ENCODE measurements around the gene LIFR. TPM values are rescaled to one million over a fixed set of nuclear protein-coding genes. Genes with fewer than 3 reads are reported as not detected.

Gene LIFR
- polyA plus RNA-seq, 1 donor (not counting 4 experiments of a cell fraction or from before 2014, with no cell fraction given), result 1.1 TPM

DNA sequence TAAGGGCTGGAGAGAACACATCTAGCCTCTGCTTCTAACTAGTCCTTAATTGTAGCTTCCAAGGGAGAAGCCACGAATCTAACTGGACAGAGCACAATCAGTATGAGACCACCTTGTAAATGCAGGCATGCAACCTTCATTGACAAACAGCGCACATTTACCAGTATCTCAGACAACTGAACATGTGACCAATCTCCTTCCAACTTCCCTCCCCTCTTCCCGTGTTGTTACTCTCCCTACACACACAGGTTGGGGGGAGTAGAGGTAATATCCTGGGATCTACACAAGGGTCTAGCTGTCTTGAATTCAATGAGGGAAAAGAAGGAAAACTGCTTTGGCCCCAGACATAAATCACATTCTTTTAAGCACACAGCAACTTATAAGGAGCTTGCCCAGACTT is 77.6 kb downstream of the LIFR start:
- no peak overlapping the region for H3K4me2 ChIP-seq (ENCODE audit: control insufficient read depth, extremely low read depth, insufficient read depth, low read depth, low read length)
- no peak overlapping the region for H3K9ac ChIP-seq (ENCODE audit: control insufficient read depth, extremely low read depth, insufficient read depth, low read length)
- no peaks in the 10 kb centered on the region for H3K79me2 ChIP-seq (ENCODE audit: control insufficient read depth, insufficient read depth, low read length)
- TF ChIP-seq EZH2 (IDR thresholded peaks at IDR 0.05; ENCODE audit: low read length), result no peak
- TF ChIP-seq, protein P1, sequence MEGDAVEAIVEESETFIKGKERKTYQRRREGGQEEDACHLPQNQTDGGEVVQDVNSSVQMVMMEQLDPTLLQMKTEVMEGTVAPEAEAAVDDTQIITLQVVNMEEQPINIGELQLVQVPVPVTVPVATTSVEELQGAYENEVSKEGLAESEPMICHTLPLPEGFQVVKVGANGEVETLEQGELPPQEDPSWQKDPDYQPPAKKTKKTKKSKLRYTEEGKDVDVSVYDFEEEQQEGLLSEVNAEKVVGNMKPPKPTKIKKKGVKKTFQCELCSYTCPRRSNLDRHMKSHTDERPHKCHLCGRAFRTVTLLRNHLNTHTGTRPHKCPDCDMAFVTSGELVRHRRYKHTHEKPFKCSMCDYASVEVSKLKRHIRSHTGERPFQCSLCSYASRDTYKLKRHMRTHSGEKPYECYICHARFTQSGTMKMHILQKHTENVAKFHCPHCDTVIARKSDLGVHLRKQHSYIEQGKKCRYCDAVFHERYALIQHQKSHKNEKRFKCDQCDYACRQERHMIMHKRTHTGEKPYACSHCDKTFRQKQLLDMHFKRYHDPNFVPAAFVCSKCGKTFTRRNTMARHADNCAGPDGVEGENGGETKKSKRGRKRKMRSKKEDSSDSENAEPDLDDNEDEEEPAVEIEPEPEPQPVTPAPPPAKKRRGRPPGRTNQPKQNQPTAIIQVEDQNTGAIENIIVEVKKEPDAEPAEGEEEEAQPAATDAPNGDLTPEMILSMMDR (optimal IDR thresholded peaks at IDR 0.05 in 1 of 3, IDR thresholded peaks at IDR 0.05 in 1 of 3, conservative IDR thresholded peaks at IDR 0.05 in 1 of 3; ENCODE audit: extremely low read depth in 1 of 3, insufficient read depth in 2 of 3, low read length in 3 of 3), result no peak
- H3K27ac ChIP-seq (ENCODE audit: control insufficient read depth, insufficient read depth, low read length), result no peak overlapping the region
- H3K9me1 ChIP-seq (ENCODE audit: control insufficient read depth, extremely low read depth, insufficient read depth, low read length), result no peaks in the 10 kb centered on the region
- FAIRE-seq, result peak; percentile 5
- dilution Hi-C loops (cut with MboI; ENCODE audit: extremely low pct_ligation_motif_present, low sequenced_read_pairs), result no loop called here
- H3K9me3 ChIP-seq (ENCODE audit: control insufficient read depth, low read depth, low read length), result no peaks in the 10 kb centered on the region
- no peaks in the 10 kb centered on the region for H3K4me1 ChIP-seq (ENCODE audit: control insufficient read depth, extremely low read depth, insufficient read depth, low read length)
- H2AFZ ChIP-seq (ENCODE audit: control insufficient read depth, low read length), result no peak overlapping the region
- no peaks in the 10 kb centered on the region for H4K20me1 ChIP-seq (ENCODE audit: control insufficient read depth, extremely low read depth, insufficient read depth, low read length)
- DNase-seq (ENCODE audit: low read depth, low spot score), result no peak
- no peaks in the 10 kb centered on the region for H3K36me3 ChIP-seq (ENCODE audit: control insufficient read depth in 2 of 2, extremely low read depth in 1 of 2, insufficient read depth in 2 of 2, low read length in 2 of 2)
- no peak overlapping the region for H3K4me3 ChIP-seq (ENCODE audit: control insufficient read depth in 2 of 3, extremely low read depth in 1 of 3, insufficient read depth in 2 of 3, low read depth in 1 of 3, low read length in 3 of 3)
- no peaks in the 10 kb centered on the region for H3K27me3 ChIP-seq (ENCODE audit: control insufficient read depth, extremely low read depth, insufficient read depth, low read length)

DNA sequence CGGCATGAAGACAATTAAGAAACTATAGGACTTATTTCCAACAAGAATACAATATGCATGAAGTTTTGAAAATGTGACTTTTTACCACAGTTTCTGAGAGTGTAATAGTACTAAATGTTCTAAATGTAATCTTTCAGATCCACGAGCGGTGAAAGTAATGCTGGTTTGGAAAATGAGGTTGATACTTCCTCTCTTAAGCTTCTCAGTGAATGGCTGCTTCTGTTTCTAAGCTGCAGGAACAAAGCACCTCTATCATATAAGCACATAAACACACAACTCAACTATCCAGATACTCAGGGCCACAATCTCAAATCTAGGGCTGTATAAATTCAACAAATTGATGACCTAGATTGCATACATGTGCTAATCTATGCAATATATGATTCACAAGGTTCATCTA is 78.3 kb downstream of the LIFR start:
- DNase-seq (ENCODE audit: low read depth, low spot score) (no peak), FAIRE-seq (peak; percentile 44)
- TF ChIP-seq, protein P1 (optimal IDR thresholded peaks at IDR 0.05 in 1 of 3, IDR thresholded peaks at IDR 0.05 in 1 of 3, conservative IDR thresholded peaks at IDR 0.05 in 1 of 3; ENCODE audit: extremely low read depth in 1 of 3, insufficient read depth in 2 of 3, low read length in 3 of 3), result no peak
- TF ChIP-seq EZH2 (IDR thresholded peaks at IDR 0.05; ENCODE audit: low read length), result no peak
- H3K27ac ChIP-seq (ENCODE audit: control insufficient read depth, insufficient read depth, low read length), result no peak overlapping the region
- H3K9ac ChIP-seq (ENCODE audit: control insufficient read depth, extremely low read depth, insufficient read depth, low read length), result no peak overlapping the region
- no peaks in the 10 kb centered on the region for H3K9me1 ChIP-seq (ENCODE audit: control insufficient read depth, extremely low read depth, insufficient read depth, low read length)
- no peaks in the 10 kb centered on the region for H4K20me1 ChIP-seq (ENCODE audit: control insufficient read depth, extremely low read depth, insufficient read depth, low read length)
- H3K4me1 ChIP-seq (ENCODE audit: control insufficient read depth, extremely low read depth, insufficient read depth, low read length), result no peaks in the 10 kb centered on the region
- H3K4me2 ChIP-seq (ENCODE audit: control insufficient read depth, extremely low read depth, insufficient read depth, low read depth, low read length), result no peak overlapping the region
- no peaks in the 10 kb centered on the region for H3K9me3 ChIP-seq (ENCODE audit: control insufficient read depth, low read depth, low read length)
- no peak overlapping the region for H3K4me3 ChIP-seq (ENCODE audit: control insufficient read depth in 2 of 3, extremely low read depth in 1 of 3, insufficient read depth in 2 of 3, low read depth in 1 of 3, low read length in 3 of 3)
- H3K79me2 ChIP-seq (ENCODE audit: control insufficient read depth, insufficient read depth, low read length), result no peaks in the 10 kb centered on the region
- no peak overlapping the region for H2AFZ ChIP-seq (ENCODE audit: control insufficient read depth, low read length)
- H3K36me3 ChIP-seq (ENCODE audit: control insufficient read depth in 2 of 2, extremely low read depth in 1 of 2, insufficient read depth in 2 of 2, low read length in 2 of 2), result no peaks in the 10 kb centered on the region
- dilution Hi-C loops (cut with MboI; ENCODE audit: extremely low pct_ligation_motif_present, low sequenced_read_pairs), result no loop called here
- no peaks in the 10 kb centered on the region for H3K27me3 ChIP-seq (ENCODE audit: control insufficient read depth, extremely low read depth, insufficient read depth, low read length)
